ENCODE measurements around the gene BIN1.

- TF ChIP-seq REST (IDR thresholded peaks at IDR 0.05; ENCODE audit: insufficient read depth in 1 of 2, low read depth in 2 of 2, low read length in 2 of 2): no peak
- no peak for TF ChIP-seq POLR2AphosphoS5 (IDR thresholded peaks at IDR 0.05; ENCODE audit: low read depth, low read length)
- no peak for TF ChIP-seq TAF1 (IDR thresholded peaks at IDR 0.05; ENCODE audit: borderline replicate concordance, insufficient read depth, low read length)
- no peak for TF ChIP-seq SIN3A (IDR thresholded peaks at IDR 0.05; ENCODE audit: borderline replicate concordance, insufficient read depth, low read length)
These were observed 48.1 kb downstream of the BIN1 start for GRCh38 chr2:127058954-127059252.

Data from PFSK-1 (cell line).